Measurements from ENCODE around the gene GNG5.

Gene GNG5

GRCh38 chr1:84493747-84494146 is 12.6 kb downstream of the GNG5 start:
- Histone ChIP-seq H3K4me1 (ENCODE audit: control insufficient read depth, insufficient read depth, low read length, poor library complexity, severe bottlenecking) (no peaks in the 10 kb centered on the region), H3K27ac (ENCODE audit: insufficient read depth, low read length, poor library complexity, severe bottlenecking) (no peak overlapping the region), H3K9me3 (ENCODE audit: control insufficient read depth, low read length) (no peaks in the 10 kb centered on the region), H3K36me3 (ENCODE audit: control insufficient read depth, insufficient read depth, low read length) (peaks cover 79% of the 10 kb centered on the region), H3K4me3 (ENCODE audit: insufficient read depth, low read depth, low read length, poor library complexity, severe bottlenecking) (no peak overlapping the region), H3K27me3 (replicated peaks; ENCODE audit: control insufficient read depth, insufficient read depth, low read length, poor library complexity, severe bottlenecking) (no peaks in the 10 kb centered on the region)
- no peak for DNase-seq

- Histone ChIP-seq H3K4me3 (ENCODE audit: insufficient read depth, low read depth, low read length, poor library complexity, severe bottlenecking) (no peak overlapping the region), H3K27ac (ENCODE audit: insufficient read depth, low read length, poor library complexity, severe bottlenecking) (no peak overlapping the region), H3K9me3 (ENCODE audit: control insufficient read depth, low read length) (no peaks in the 10 kb centered on the region), H3K4me1 (ENCODE audit: control insufficient read depth, insufficient read depth, low read length, poor library complexity, severe bottlenecking) (no peaks in the 10 kb centered on the region), H3K36me3 (ENCODE audit: control insufficient read depth, insufficient read depth, low read length) (peaks cover 72% of the 10 kb centered on the region), H3K27me3 (replicated peaks; ENCODE audit: control insufficient read depth, insufficient read depth, low read length, poor library complexity, severe bottlenecking) (no peaks in the 10 kb centered on the region)
- DNase-seq = no peak
Observed at GRCh38 chr1:84492726-84493125, 13.7 kb downstream of the GNG5 start.

- H3K4me1 ChIP-seq (ENCODE audit: control insufficient read depth, insufficient read depth, low read length, poor library complexity, severe bottlenecking) = no peaks in the 10 kb centered on the region
Observed at GRCh38 chr1:84489766-84490165, 16.6 kb downstream of the GNG5 start.

GRCh38 chr1:84488107-84488506 is 18.3 kb downstream of the GNG5 start:
- DNase-seq = no peak
- Histone ChIP-seq H3K4me1 (ENCODE audit: control insufficient read depth, insufficient read depth, low read length, poor library complexity, severe bottlenecking) (no peaks in the 10 kb centered on the region), H3K9me3 (ENCODE audit: control insufficient read depth, low read length) (no peaks in the 10 kb centered on the region), H3K4me3 (ENCODE audit: insufficient read depth, low read depth, low read length, poor library complexity, severe bottlenecking) (no peak overlapping the region), H3K27me3 (replicated peaks; ENCODE audit: control insufficient read depth, insufficient read depth, low read length, poor library complexity, severe bottlenecking) (no peaks in the 10 kb centered on the region), H3K36me3 (ENCODE audit: control insufficient read depth, insufficient read depth, low read length) (peaks cover 53% of the 10 kb centered on the region), H3K27ac (ENCODE audit: insufficient read depth, low read length, poor library complexity, severe bottlenecking) (no peak overlapping the region)

More at GRCh38 chr1:84489766-84490165, 16.6 kb downstream of the GNG5 start:
- no peak for DNase-seq
- H3K27me3 ChIP-seq (replicated peaks; ENCODE audit: control insufficient read depth, insufficient read depth, low read length, poor library complexity, severe bottlenecking) = no peaks in the 10 kb centered on the region
- H3K9me3 ChIP-seq (ENCODE audit: control insufficient read depth, low read length) = no peaks in the 10 kb centered on the region
- H3K4me3 ChIP-seq (ENCODE audit: insufficient read depth, low read depth, low read length, poor library complexity, severe bottlenecking) = no peak overlapping the region
- peaks cover 50% of the 10 kb centered on the region for H3K36me3 ChIP-seq (ENCODE audit: control insufficient read depth, insufficient read depth, low read length)
- no peak overlapping the region for H3K27ac ChIP-seq (ENCODE audit: insufficient read depth, low read length, poor library complexity, severe bottlenecking)

- Histone ChIP-seq H3K4me1 (ENCODE audit: control insufficient read depth, insufficient read depth, low read length, poor library complexity, severe bottlenecking) (peaks cover 17% of the 10 kb centered on the region), H3K36me3 (ENCODE audit: control insufficient read depth, insufficient read depth, low read length) (peaks cover 16% of the 10 kb centered on the region), H3K9me3 (ENCODE audit: control insufficient read depth, low read length) (no peaks in the 10 kb centered on the region), H3K4me3 (ENCODE audit: insufficient read depth, low read depth, low read length, poor library complexity, severe bottlenecking) (no peak overlapping the region), H3K27ac (ENCODE audit: insufficient read depth, low read length, poor library complexity, severe bottlenecking) (no peak overlapping the region), H3K27me3 (replicated peaks; ENCODE audit: control insufficient read depth, insufficient read depth, low read length, poor library complexity, severe bottlenecking) (no peaks in the 10 kb centered on the region)
- no peak for DNase-seq
Observed at GRCh38 chr1:84481317-84481716, 25.1 kb downstream of the GNG5 start.

GRCh38 chr1:84480650-84481049 is 25.7 kb downstream of the GNG5 start:
- no peak for DNase-seq
- H3K9me3 ChIP-seq (ENCODE audit: control insufficient read depth, low read length) = no peaks in the 10 kb centered on the region
- no peak overlapping the region for H3K27ac ChIP-seq (ENCODE audit: insufficient read depth, low read length, poor library complexity, severe bottlenecking)
- peaks cover 17% of the 10 kb centered on the region for H3K4me1 ChIP-seq (ENCODE audit: control insufficient read depth, insufficient read depth, low read length, poor library complexity, severe bottlenecking)
- no peak overlapping the region for H3K4me3 ChIP-seq (ENCODE audit: insufficient read depth, low read depth, low read length, poor library complexity, severe bottlenecking)
- peaks cover 15% of the 10 kb centered on the region for H3K36me3 ChIP-seq (ENCODE audit: control insufficient read depth, insufficient read depth, low read length)
- H3K27me3 ChIP-seq (replicated peaks; ENCODE audit: control insufficient read depth, insufficient read depth, low read length, poor library complexity, severe bottlenecking) = no peaks in the 10 kb centered on the region

GRCh38 chr1:84479998-84480397 is 26.4 kb downstream of the GNG5 start:
- Histone ChIP-seq H3K9me3 (ENCODE audit: control insufficient read depth, low read length) (no peaks in the 10 kb centered on the region), H3K4me3 (ENCODE audit: insufficient read depth, low read depth, low read length, poor library complexity, severe bottlenecking) (peak overlapping the region; percentile 69), H3K36me3 (ENCODE audit: control insufficient read depth, insufficient read depth, low read length) (peaks cover 8% of the 10 kb centered on the region), H3K4me1 (ENCODE audit: control insufficient read depth, insufficient read depth, low read length, poor library complexity, severe bottlenecking) (peaks cover 17% of the 10 kb centered on the region), H3K27ac (ENCODE audit: insufficient read depth, low read length, poor library complexity, severe bottlenecking) (peak overlapping the region; percentile 84), H3K27me3 (replicated peaks; ENCODE audit: control insufficient read depth, insufficient read depth, low read length, poor library complexity, severe bottlenecking) (no peaks in the 10 kb centered on the region)
- DNase-seq = no peak

- Histone ChIP-seq H3K36me3 (ENCODE audit: control insufficient read depth, insufficient read depth, low read length) (peaks cover 8% of the 10 kb centered on the region), H3K27me3 (replicated peaks; ENCODE audit: control insufficient read depth, insufficient read depth, low read length, poor library complexity, severe bottlenecking) (no peaks in the 10 kb centered on the region), H3K27ac (ENCODE audit: insufficient read depth, low read length, poor library complexity, severe bottlenecking) (peak within 1 kb of the TSS; percentile 84), H3K4me3 (ENCODE audit: insufficient read depth, low read depth, low read length, poor library complexity, severe bottlenecking) (peak within 1 kb of the TSS; percentile 69), H3K4me1 (ENCODE audit: control insufficient read depth, insufficient read depth, low read length, poor library complexity, severe bottlenecking) (peaks cover 17% of the 10 kb centered on the region), H3K9me3 (ENCODE audit: control insufficient read depth, low read length) (no peaks in the 10 kb centered on the region)
- peak; percentile 68 to 72 (median 69) for DNase-seq
Observed at GRCh38 chr1:84478876-84479868, 27.2 kb downstream of the GNG5 start, which contains the start of gene RPF1. TSS of gene RPF1 (plus strand) at chr1:84479266. CDS start at chr1:84479282, 16 bp downstream.

- Histone ChIP-seq H3K4me1 (ENCODE audit: control insufficient read depth, insufficient read depth, low read length, poor library complexity, severe bottlenecking) (peaks cover 15% of the 10 kb centered on the region), H3K36me3 (ENCODE audit: control insufficient read depth, insufficient read depth, low read length) (no peaks in the 10 kb centered on the region), H3K9me3 (ENCODE audit: control insufficient read depth, low read length) (no peaks in the 10 kb centered on the region), H3K27me3 (replicated peaks; ENCODE audit: control insufficient read depth, insufficient read depth, low read length, poor library complexity, severe bottlenecking) (no peaks in the 10 kb centered on the region), H3K27ac (ENCODE audit: insufficient read depth, low read length, poor library complexity, severe bottlenecking) (no peak overlapping the region), H3K4me3 (ENCODE audit: insufficient read depth, low read depth, low read length, poor library complexity, severe bottlenecking) (no peak overlapping the region)
- no peak for DNase-seq
Observed at GRCh38 chr1:84476225-84476624, 30.2 kb downstream of the GNG5 start.

- DNase-seq = no peak
- H3K4me3 ChIP-seq (ENCODE audit: insufficient read depth, low read depth, low read length, poor library complexity, severe bottlenecking) = no peak overlapping the region
- no peaks in the 10 kb centered on the region for H3K36me3 ChIP-seq (ENCODE audit: control insufficient read depth, insufficient read depth, low read length)
- peaks cover 3% of the 10 kb centered on the region for H3K27me3 ChIP-seq (replicated peaks; ENCODE audit: control insufficient read depth, insufficient read depth, low read length, poor library complexity, severe bottlenecking)
- H3K9me3 ChIP-seq (ENCODE audit: control insufficient read depth, low read length) = no peaks in the 10 kb centered on the region
- H3K4me1 ChIP-seq (ENCODE audit: control insufficient read depth, insufficient read depth, low read length, poor library complexity, severe bottlenecking) = no peaks in the 10 kb centered on the region
- H3K27ac ChIP-seq (ENCODE audit: insufficient read depth, low read length, poor library complexity, severe bottlenecking) = no peak overlapping the region
Observed at GRCh38 chr1:84467298-84467697, 39.1 kb downstream of the GNG5 start.
